C4-2B (cell line): ENCODE data around the gene DSG3.

Experiments used
- CTCF ChIP-seq: fragments of 450-650 bp; conservative IDR thresholded peaks from 2 replicates; pipeline ENCODE4 v1.5.1; 2017; ENCODE audit warnings: mild to moderate bottlenecking
- ZFX ChIP-seq: fragments of 450-650 bp; IDR thresholded peaks from 2 replicates; pipeline ENCODE4 v1.6.1; 2017

- TF ChIP-seq CTCF = no peak
- no peak for TF ChIP-seq ZFX
Observed at GRCh38 chr18:31430072-31430471, 17.5 kb upstream of the DSG3 start.
